Liver (tissue), 3 donors: ENCODE results near the gene POM121C.
"Not testable (repeated sequence)": the region's sequence is repeated elsewhere in the genome, so short reads cannot be mapped to it uniquely, and the experiment has no call there.

Source experiments
- ATF3 ChIP-seq: IDR thresholded peaks from 2 replicates; pipeline ENCODE4 v1.6.1; 2016; ENCODE audit warnings: antibody characterized with exemption
- CTCF ChIP-seq: fragments of 150-350 bp; IDR thresholded peaks from 2 replicates; pipeline ENCODE4 v1.5.1; 2017; ENCODE audit warnings: improper control_type of control experiment, low read depth, low read length; ENCODE audit not compliant: missing input control
- GABPA ChIP-seq, 2 donors: IDR thresholded peaks in 1 of 2; conservative IDR thresholded peaks in 1 of 2; 2 replicates each; pipeline ENCODE4 v1.6.1; 2016; ENCODE audit warnings: antibody characterized with exemption in 2 of 2, mild to moderate bottlenecking in 1 of 2, moderate library complexity in 1 of 2
- HNF4A ChIP-seq, 2 donors: conservative IDR thresholded peaks; 2 replicates each; pipeline ENCODE4 v1.6.1; 2016; ENCODE audit warnings: antibody characterized with exemption in 2 of 2, mild to moderate bottlenecking in 2 of 2
- HNF4G ChIP-seq: IDR thresholded peaks from 2 replicates; pipeline ENCODE4 v1.6.1; 2016; ENCODE audit warnings: antibody characterized with exemption
- JUND ChIP-seq, 2 donors: IDR thresholded peaks; 2 replicates each; pipeline ENCODE4 v1.6.1; 2016; ENCODE audit warnings: antibody characterized with exemption in 2 of 2
- MAX ChIP-seq: IDR thresholded peaks from 2 replicates; pipeline ENCODE4 v1.6.1; 2016; ENCODE audit warnings: antibody characterized with exemption
- RAD21 ChIP-seq, 2 donors: IDR thresholded peaks; 2 replicates each; pipeline ENCODE4 v1.6.1; 2016; ENCODE audit warnings: antibody characterized with exemption in 2 of 2, mild to moderate bottlenecking in 2 of 2
- REST ChIP-seq: IDR thresholded peaks from 2 replicates; pipeline ENCODE4 v1.6.1; 2016; ENCODE audit warnings: antibody characterized with exemption, mild to moderate bottlenecking
- RXRA ChIP-seq, 2 donors: IDR thresholded peaks; 2 replicates each; pipeline ENCODE4 v1.6.1; 2017 to 2018; ENCODE audit warnings: antibody characterized with exemption in 2 of 2, mild to moderate bottlenecking in 1 of 2
- SP1 ChIP-seq: IDR thresholded peaks from 2 replicates; pipeline ENCODE4 v1.6.1; 2018; ENCODE audit warnings: antibody characterized with exemption, mild to moderate bottlenecking
- TAF1 ChIP-seq: conservative IDR thresholded peaks from 2 replicates; pipeline ENCODE4 v1.6.1; 2016; ENCODE audit warnings: antibody characterized with exemption, mild to moderate bottlenecking
- YY1 ChIP-seq: IDR thresholded peaks from 2 replicates; pipeline ENCODE4 v1.6.1; 2016; ENCODE audit warnings: antibody characterized with exemption, mild to moderate bottlenecking
- ZBTB33 ChIP-seq: IDR thresholded peaks from 2 replicates; pipeline ENCODE4 v1.6.1; 2016; ENCODE audit warnings: antibody characterized with exemption
- donor health status: healthy.
- donor health status: healthy.

- not testable (repeated sequence) for TF ChIP-seq CTCF; REST; ZBTB33; MAX; RAD21 (IDR thresholded peaks at IDR 0.05); JUND (IDR thresholded peaks at IDR 0.05); YY1; TAF1; RXRA (IDR thresholded peaks at IDR 0.05); ATF3; GABPA (IDR thresholded peaks at IDR 0.05 in 1 of 2, conservative IDR thresholded peaks at IDR 0.05 in 1 of 2); HNF4A (conservative IDR thresholded peaks at IDR 0.05); SP1; HNF4G
These were observed 41.2 kb upstream of the POM121C start for GRCh38 chr7:75527224-75527722.
